Progenitor cell of endocrine pancreas (in vitro differentiated cells): Measurements from ENCODE around the gene ROBO3. TPM values are rescaled to one million over a fixed set of nuclear protein-coding genes. Genes with fewer than 3 reads are reported as not detected.

Experiments
- DNase-seq: peaks from one replicate; pipeline ENCODE4 v3.0.0; 2021; ENCODE audit warnings: low spot score; ENCODE audit not compliant: unreplicated experiment
- H3K27ac Mint-ChIP-seq: 2 replicates; pipeline ENCODE4 v1.8.0; 2021; ENCODE audit warnings: mild to moderate bottlenecking, moderate library complexity, mixed read lengths
- H3K27me3 Mint-ChIP-seq: 2 replicates; pipeline ENCODE4 v1.8.0; 2021; ENCODE audit warnings: mixed read lengths
- H3K36me3 Mint-ChIP-seq: 2 replicates; pipeline ENCODE4 v1.8.0; 2022; ENCODE audit warnings: mixed read lengths; ENCODE audit not compliant: insufficient read depth
- H3K4me1 Mint-ChIP-seq: 2 replicates; pipeline ENCODE4 v1.8.0; 2021; ENCODE audit warnings: low read depth, mixed read lengths
- H3K4me3 Mint-ChIP-seq: 2 replicates; pipeline ENCODE4 v1.8.0; 2021; ENCODE audit warnings: low read depth, mild to moderate bottlenecking, moderate library complexity, mixed read lengths
- H3K9me3 Mint-ChIP-seq: 2 replicates; pipeline ENCODE4 v1.8.0; 2021; ENCODE audit warnings: low read depth, mixed read lengths
- total RNA-seq: library from RNA; stranded (reverse); gene quantifications from 2 replicates; pipeline ENCODE4 v1.2.1, GENCODE V29; 2021
- TF ChIP-seq, protein P1 (sequence below): fragments of 200-600 bp; sonication (generic); IDR thresholded peaks from one replicate; pipeline ENCODE4 v1.5.0; 2021; ENCODE audit warnings: antibody characterized with exemption, mild to moderate bottlenecking; ENCODE audit not compliant: unreplicated experiment

The ROBO3 gene
- total RNA-seq, 1 donor from 2014 or later, result 9.9 TPM

GRCh38 chr11:124890151-124890550, 24.9 kb downstream of the ROBO3 start:
- H3K4me1 Mint-ChIP-seq, result no peaks in the 10 kb centered on the region
- H3K27ac Mint-ChIP-seq, result no peak overlapping the region
- H3K27me3 Mint-ChIP-seq, result peaks cover 56% of the 10 kb centered on the region
- TF ChIP-seq, protein P1, sequence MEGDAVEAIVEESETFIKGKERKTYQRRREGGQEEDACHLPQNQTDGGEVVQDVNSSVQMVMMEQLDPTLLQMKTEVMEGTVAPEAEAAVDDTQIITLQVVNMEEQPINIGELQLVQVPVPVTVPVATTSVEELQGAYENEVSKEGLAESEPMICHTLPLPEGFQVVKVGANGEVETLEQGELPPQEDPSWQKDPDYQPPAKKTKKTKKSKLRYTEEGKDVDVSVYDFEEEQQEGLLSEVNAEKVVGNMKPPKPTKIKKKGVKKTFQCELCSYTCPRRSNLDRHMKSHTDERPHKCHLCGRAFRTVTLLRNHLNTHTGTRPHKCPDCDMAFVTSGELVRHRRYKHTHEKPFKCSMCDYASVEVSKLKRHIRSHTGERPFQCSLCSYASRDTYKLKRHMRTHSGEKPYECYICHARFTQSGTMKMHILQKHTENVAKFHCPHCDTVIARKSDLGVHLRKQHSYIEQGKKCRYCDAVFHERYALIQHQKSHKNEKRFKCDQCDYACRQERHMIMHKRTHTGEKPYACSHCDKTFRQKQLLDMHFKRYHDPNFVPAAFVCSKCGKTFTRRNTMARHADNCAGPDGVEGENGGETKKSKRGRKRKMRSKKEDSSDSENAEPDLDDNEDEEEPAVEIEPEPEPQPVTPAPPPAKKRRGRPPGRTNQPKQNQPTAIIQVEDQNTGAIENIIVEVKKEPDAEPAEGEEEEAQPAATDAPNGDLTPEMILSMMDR, result no peak
- no peaks in the 10 kb centered on the region for H3K9me3 Mint-ChIP-seq
- H3K36me3 Mint-ChIP-seq, result no peaks in the 10 kb centered on the region
- DNase-seq, result no peak
- H3K4me3 Mint-ChIP-seq, result no peak overlapping the region

DNA sequence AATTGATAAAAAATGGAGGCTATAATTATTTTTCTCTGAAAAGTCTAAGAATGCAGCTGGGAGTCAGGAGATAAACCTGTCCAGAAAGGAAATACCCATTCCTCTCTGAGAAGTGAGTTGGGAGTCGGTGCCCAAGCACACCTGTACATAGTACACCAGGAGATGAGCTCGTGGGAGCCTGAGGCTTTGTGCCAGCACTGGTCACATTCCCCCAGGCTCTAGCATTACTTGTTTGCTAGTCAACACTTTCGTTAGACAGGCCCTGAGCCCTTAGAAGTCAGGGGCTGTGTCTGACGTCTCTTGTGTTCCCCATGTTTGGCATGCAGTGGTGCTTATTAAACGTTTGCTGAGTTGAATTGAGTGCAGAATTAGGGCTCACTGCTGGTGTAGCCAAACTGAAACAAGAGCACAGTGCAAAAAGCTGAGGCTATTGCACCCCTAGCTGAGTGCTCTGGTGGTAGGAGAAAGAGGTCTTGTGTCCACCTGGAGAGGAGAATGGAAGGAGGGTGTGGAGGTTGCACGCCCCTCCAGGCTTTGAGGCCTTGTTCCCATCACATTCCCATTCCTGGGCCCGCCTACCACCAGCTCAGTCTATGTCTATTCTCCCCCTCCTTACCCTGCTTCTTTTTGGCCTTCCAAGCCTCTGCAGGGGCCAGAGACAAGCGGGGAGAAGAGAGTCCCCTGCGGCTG, 25.6 kb downstream of the ROBO3 start:
- Mint-ChIP-seq H3K9me3 (no peaks in the 10 kb centered on the region), H3K27me3 (peaks cover 52% of the 10 kb centered on the region), H3K27ac (no peak overlapping the region), H3K4me3 (no peak overlapping the region), H3K4me1 (no peaks in the 10 kb centered on the region), H3K36me3 (no peaks in the 10 kb centered on the region)
- TF ChIP-seq, protein P1, result no peak
- no peak for DNase-seq

GRCh38 chr11:124891373-124891861, 26.2 kb downstream of the ROBO3 start:
- Mint-ChIP-seq H3K36me3 (no peaks in the 10 kb centered on the region), H3K4me3 (no peak overlapping the region), H3K27me3 (peaks cover 48% of the 10 kb centered on the region), H3K9me3 (no peaks in the 10 kb centered on the region), H3K27ac (no peak overlapping the region), H3K4me1 (no peaks in the 10 kb centered on the region)
- DNase-seq, result no peak
- TF ChIP-seq, protein P1, result no peak

DNA sequence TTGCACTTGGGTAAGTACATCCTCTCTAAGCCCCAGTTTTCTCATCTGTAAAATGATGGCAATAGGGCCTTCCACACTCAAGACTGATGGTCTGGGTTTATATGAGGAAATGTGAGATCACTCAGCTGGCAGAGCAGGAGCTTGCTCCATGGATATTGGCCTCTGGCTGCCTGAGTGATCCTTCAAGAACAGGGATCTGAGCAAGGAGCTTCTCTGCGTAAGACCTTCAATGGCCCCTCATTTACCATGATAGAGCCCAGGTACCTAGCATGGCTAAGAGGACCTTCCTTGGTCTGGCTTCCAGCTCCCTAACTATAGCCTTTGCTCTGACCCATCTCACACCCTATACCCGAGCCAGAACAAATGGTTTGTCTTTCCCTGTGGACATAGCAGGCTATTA, 26.9 kb downstream of the ROBO3 start:
- TF ChIP-seq, protein P1, result no peak
- Mint-ChIP-seq H3K9me3 (no peaks in the 10 kb centered on the region), H3K4me1 (no peaks in the 10 kb centered on the region), H3K27ac (no peak overlapping the region), H3K27me3 (peaks cover 48% of the 10 kb centered on the region), H3K4me3 (no peak overlapping the region), H3K36me3 (no peaks in the 10 kb centered on the region)
- no peak for DNase-seq

DNA sequence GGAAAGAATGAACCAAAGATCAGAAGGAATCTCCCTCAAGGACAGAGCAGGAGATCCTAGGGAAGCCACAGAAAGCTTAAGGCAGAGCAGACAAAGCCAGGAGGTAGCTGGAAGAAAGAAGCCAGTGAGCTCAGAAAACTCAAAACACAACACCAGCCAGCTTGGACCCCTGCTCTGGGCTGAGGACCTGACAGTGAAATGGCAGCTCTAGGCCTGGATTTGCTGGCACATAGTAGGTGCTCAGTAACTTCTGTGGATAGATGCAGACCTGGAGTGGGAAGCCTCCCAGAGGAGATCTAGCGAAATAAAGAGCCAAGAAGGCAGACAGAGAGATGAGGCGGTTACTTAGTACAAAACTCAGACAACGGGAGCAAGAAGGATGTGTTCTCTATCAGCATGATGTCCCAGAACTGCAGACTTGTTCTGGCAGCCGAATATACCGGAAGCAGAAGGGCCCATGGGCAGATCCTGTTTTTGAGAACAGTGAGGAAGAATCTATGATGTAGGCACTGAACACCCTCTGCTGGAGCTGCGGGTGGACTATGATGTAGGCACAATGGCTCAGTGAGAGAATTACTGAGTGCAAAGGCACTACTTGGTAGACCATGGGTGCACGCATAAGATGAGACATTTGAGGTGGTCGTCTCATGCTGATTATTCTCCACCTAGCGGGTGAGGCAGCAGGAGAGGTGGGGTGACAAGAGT, 27.7 kb downstream of the ROBO3 start:
- H3K9me3 Mint-ChIP-seq, result no peaks in the 10 kb centered on the region
- no peak for DNase-seq
- no peak overlapping the region for H3K4me3 Mint-ChIP-seq
- H3K27ac Mint-ChIP-seq, result no peak overlapping the region
- no peaks in the 10 kb centered on the region for H3K4me1 Mint-ChIP-seq
- no peaks in the 10 kb centered on the region for H3K36me3 Mint-ChIP-seq
- peaks cover 52% of the 10 kb centered on the region for H3K27me3 Mint-ChIP-seq
- TF ChIP-seq, protein P1, result no peak
